Hepatocyte (in vitro differentiated cells): ENCODE results near the gene PDZD4. TPM values are rescaled to one million over a fixed set of nuclear protein-coding genes. Genes with fewer than 3 reads are reported as not detected.

ENCODE experiments used
- DNase-seq: peaks from one replicate; pipeline ENCODE4 v3.0.0-alpha.2; 2016; ENCODE audit warnings: low spot score
- H2AFZ ChIP-seq: fragments of 200-600 bp; sonication (generic); 2 replicates; pipeline ENCODE4 v1.6.0; 2016; ENCODE audit warnings: antibody characterized with exemption, mild to moderate bottlenecking
- H3K27ac ChIP-seq: fragments of 200-600 bp; sonication (generic); 2 replicates; pipeline ENCODE4 v1.5.1; 2016; ENCODE audit warnings: mild to moderate bottlenecking
- H3K27me3 ChIP-seq: fragments of 200-600 bp; sonication (generic); 2 replicates; pipeline ENCODE4 v1.6.1; 2016
- H3K36me3 ChIP-seq: fragments of 200-600 bp; sonication (generic); replicated peaks from 2 replicates; pipeline ENCODE4 v1.5.1; 2016; ENCODE audit warnings: low read depth; ENCODE audit not compliant: insufficient read depth
- H3K4me1 ChIP-seq: fragments of 200-600 bp; sonication (generic); 2 replicates; pipeline ENCODE4 v1.5.1; 2016; ENCODE audit warnings: mild to moderate bottlenecking, moderate library complexity; ENCODE audit not compliant: insufficient read depth
- H3K4me2 ChIP-seq: fragments of 200-600 bp; sonication (generic); 2 replicates; pipeline ENCODE4 v1.6.0; 2016
- H3K4me3 ChIP-seq: fragments of 200-600 bp; sonication (generic); 2 replicates; pipeline ENCODE4 v1.5.1; 2016; ENCODE audit warnings: mild to moderate bottlenecking
- H3K79me2 ChIP-seq: fragments of 200-600 bp; sonication (generic); 2 replicates; pipeline ENCODE4 v1.6.0; 2017; ENCODE audit warnings: mild to moderate bottlenecking
- H3K9me2 ChIP-seq: fragments of 200-600 bp; sonication (generic); replicated peaks from 2 replicates; pipeline ENCODE4 v1.6.0; 2017; ENCODE audit warnings: mild to moderate bottlenecking; ENCODE audit not compliant: insufficient read depth
- H3K9me3 ChIP-seq: fragments of 200-600 bp; sonication (generic); 2 replicates; pipeline ENCODE4 v1.5.1; 2016; ENCODE audit warnings: low read depth, mild to moderate bottlenecking
- H4K20me1 ChIP-seq: fragments of 200-600 bp; sonication (generic); 2 replicates; pipeline ENCODE4 v1.6.0; 2016; ENCODE audit warnings: mild to moderate bottlenecking; ENCODE audit not compliant: insufficient read depth, poor library complexity, severe bottlenecking
- EZH2 ChIP-seq: fragments of 200-600 bp; sonication (generic); IDR thresholded peaks from 2 replicates; pipeline ENCODE4 v1.6.1; 2016; ENCODE audit warnings: antibody characterized with exemption, mild to moderate bottlenecking, borderline replicate concordance
- EZH2phosphoT487 ChIP-seq: fragments of 200-600 bp; sonication (generic); IDR thresholded peaks from one replicate; pipeline ENCODE4 v1.6.1; 2018; ENCODE audit warnings: antibody characterized with exemption, mild to moderate bottlenecking, low read depth, moderate library complexity; ENCODE audit not compliant: unreplicated experiment, severe bottlenecking
- WGBS: methylation state at CpG from one replicate; pipeline ENCODE4 v1.1.6; 2016; ENCODE audit warnings: low lambda C conversion rate; ENCODE audit errors: missing lambda C conversion rate; 5-methylcytosine and 5-hydroxymethylcytosine counted together
- polyA plus RNA-seq: library from polyadenylated mRNA; unstranded; fragments of >200 nt; fragmentation: Nextera tagmentation; extraction: Ambion mirVana; gene quantifications from 2 replicates; pipeline ENCODE4 v1.2.1, GENCODE V29; 2016
- total RNA-seq: library from RNA; depleted of rRNA; stranded (reverse); fragments of >200 nt; gene quantifications from 2 replicates; pipeline ENCODE4 v1.2.3, GENCODE V29; 2014
- TF ChIP-seq, protein P1 (sequence below): fragments of 200-600 bp; sonication (generic); IDR thresholded peaks from 2 replicates; pipeline ENCODE4 v1.5.1; 2016; ENCODE audit warnings: antibody characterized with exemption, mild to moderate bottlenecking; ENCODE audit not compliant: poor library complexity

PDZD4 gene
- total and polyA plus RNA-seq, 2 experiments from 2014 or later: 0.59 to 2.8 TPM

DNA sequence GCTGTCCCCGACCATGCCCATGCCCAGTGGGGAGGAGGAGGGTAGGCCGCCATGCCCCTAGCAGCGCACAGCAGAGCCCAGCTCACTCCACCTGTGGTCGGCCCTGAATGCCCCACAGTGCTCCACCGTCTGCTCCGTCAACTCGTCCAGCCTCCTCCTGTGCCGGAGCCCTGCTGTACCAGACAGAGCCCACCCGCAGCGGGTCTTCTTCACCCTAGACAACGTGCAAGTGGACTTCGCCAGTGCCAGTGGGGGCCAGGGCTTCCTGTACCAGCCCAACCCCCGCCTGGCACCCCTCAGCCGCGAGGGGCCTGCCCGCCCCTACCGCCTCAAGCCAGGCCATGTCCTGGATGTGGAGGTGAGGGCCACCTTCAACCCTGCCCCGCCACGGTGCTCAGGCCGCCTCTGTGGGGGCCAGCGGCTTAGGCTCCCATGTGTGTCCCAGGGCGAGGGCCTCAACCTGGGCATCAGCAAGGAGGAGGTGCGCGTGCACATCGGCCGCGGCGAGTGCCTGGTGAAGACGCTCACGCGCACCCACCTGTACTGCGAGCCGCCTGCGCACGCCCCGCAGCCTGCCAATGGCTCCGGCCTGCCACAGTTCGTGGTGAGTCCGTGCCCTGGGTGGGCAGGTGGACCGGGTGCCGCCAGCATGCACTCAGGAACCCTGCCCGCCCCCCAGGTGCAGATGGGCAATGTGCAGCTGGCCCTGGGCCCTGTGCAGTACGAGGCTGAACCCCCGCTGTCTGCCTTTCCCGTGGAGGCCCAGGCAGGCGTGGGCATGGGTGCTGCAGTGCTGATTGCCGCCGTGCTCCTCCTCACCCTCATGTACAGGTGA, 56.4 kb downstream of the PDZD4 start:
- Histone ChIP-seq H3K79me2 (no peaks in the 10 kb centered on the region), H4K20me1 (no peaks in the 10 kb centered on the region), H3K27ac (no peak overlapping the region), H3K4me2 (no peak overlapping the region), H3K4me1 (no peaks in the 10 kb centered on the region), H3K4me3 (no peak overlapping the region), H3K9me3 (no peaks in the 10 kb centered on the region), H2AFZ (no peak overlapping the region), H3K27me3 (no peaks in the 10 kb centered on the region), H3K36me3 (no peaks in the 10 kb centered on the region), H3K9me2 (no peaks in the 10 kb centered on the region)
- no peak for TF ChIP-seq EZH2phosphoT487
- no peak for TF ChIP-seq EZH2
- TF ChIP-seq, protein P1, sequence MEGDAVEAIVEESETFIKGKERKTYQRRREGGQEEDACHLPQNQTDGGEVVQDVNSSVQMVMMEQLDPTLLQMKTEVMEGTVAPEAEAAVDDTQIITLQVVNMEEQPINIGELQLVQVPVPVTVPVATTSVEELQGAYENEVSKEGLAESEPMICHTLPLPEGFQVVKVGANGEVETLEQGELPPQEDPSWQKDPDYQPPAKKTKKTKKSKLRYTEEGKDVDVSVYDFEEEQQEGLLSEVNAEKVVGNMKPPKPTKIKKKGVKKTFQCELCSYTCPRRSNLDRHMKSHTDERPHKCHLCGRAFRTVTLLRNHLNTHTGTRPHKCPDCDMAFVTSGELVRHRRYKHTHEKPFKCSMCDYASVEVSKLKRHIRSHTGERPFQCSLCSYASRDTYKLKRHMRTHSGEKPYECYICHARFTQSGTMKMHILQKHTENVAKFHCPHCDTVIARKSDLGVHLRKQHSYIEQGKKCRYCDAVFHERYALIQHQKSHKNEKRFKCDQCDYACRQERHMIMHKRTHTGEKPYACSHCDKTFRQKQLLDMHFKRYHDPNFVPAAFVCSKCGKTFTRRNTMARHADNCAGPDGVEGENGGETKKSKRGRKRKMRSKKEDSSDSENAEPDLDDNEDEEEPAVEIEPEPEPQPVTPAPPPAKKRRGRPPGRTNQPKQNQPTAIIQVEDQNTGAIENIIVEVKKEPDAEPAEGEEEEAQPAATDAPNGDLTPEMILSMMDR: no peak
- WGBS: 94% methylated on average over 35 of the region's 48 CpGs
- no peak for DNase-seq

DNA sequence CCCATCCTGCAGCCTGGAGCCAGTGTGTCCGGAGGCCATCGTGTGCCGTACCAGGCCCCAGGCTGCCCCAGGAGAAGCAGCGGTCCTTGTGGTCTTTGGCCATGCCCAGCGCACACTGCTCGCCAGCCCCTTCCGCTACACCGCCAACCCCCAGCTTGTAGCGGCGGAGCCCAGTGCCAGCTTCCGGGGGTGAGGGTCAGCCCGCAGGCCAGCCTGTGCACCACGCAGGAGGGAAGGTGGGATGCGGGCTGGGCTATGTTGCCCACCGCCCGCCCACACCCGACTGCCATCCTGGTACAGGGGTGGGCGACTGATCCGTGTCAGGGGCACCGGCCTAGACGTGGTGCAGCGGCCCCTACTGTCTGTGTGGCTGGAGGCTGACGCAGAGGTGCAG, 57.1 kb downstream of the PDZD4 start:
- H4K20me1 ChIP-seq: no peaks in the 10 kb centered on the region
- DNase-seq: no peak
- H3K27ac ChIP-seq: no peak overlapping the region
- 98% methylated on average over 23 of the region's 23 CpGs for WGBS
- no peak for TF ChIP-seq EZH2
- TF ChIP-seq EZH2phosphoT487: no peak
- TF ChIP-seq, protein P1: no peak
- no peaks in the 10 kb centered on the region for H3K79me2 ChIP-seq
- no peak overlapping the region for H2AFZ ChIP-seq
- H3K27me3 ChIP-seq: no peaks in the 10 kb centered on the region
- H3K4me1 ChIP-seq: no peaks in the 10 kb centered on the region
- no peaks in the 10 kb centered on the region for H3K9me3 ChIP-seq
- no peaks in the 10 kb centered on the region for H3K9me2 ChIP-seq
- H3K4me2 ChIP-seq: no peak overlapping the region
- H3K36me3 ChIP-seq: no peaks in the 10 kb centered on the region
- no peak overlapping the region for H3K4me3 ChIP-seq

DNA sequence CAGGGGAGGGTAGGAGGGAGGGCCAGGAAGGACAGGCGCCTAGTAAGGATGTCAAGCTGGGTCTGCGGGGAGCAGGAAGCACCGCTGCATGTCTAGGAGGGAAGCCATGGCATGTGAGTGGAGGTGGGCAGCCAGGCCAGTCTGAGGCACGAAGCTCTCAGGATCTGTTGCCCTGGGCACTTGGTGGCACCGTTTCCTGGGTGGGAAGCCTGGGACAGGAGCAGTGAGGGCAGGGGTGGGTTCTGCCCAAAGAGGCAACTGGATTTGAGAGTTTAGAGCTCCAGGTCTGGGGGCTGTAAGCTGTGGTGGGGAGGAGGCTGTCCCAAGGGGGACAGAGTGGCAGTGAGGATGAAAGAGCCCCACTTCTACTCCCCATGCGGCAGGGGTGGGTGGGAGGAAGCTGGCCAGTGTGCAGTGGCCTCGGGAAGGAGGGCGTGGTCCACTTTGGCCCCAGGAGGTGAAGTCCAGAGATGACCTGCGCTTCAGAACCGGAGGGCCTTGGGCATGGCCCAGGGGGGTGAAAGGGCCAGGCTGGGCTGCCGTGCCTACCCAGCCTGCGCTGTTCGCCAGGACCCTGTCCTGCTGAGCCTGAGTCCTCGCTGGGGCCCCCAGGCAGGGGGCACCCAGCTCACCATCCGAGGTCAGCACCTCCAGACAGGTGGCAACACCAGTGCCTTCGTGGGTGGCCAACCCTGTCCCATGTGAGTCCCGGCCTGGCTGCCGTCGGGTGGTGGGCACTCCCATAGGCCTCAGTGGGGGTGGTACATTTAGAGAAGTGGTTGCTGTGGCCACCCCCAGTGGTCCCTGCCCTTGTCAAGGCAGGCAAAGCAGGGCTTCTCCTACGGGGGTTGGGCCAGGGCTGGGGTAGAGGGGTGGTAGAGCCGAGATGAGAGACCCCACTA, 57.8 kb downstream of the PDZD4 start:
- no peak for DNase-seq
- no peaks in the 10 kb centered on the region for H3K4me1 ChIP-seq
- H3K79me2 ChIP-seq: no peaks in the 10 kb centered on the region
- H4K20me1 ChIP-seq: no peaks in the 10 kb centered on the region
- no peaks in the 10 kb centered on the region for H3K27me3 ChIP-seq
- no peaks in the 10 kb centered on the region for H3K9me2 ChIP-seq
- no peaks in the 10 kb centered on the region for H3K9me3 ChIP-seq
- H3K4me2 ChIP-seq: no peak overlapping the region
- no peaks in the 10 kb centered on the region for H3K36me3 ChIP-seq
- TF ChIP-seq EZH2: no peak
- no peak overlapping the region for H3K27ac ChIP-seq
- H3K4me3 ChIP-seq: no peak overlapping the region
- 79% methylated on average over 19 of the region's 21 CpGs for WGBS
- H2AFZ ChIP-seq: no peak overlapping the region
